GM21717 (cell line): ENCODE results near the gene MGRN1.

Source experiments
- ATAC-seq: cut with Tn5 transposase; IDR thresholded peaks from one replicate; pipeline ENCODE4 v1.9.1; 2021; ENCODE audit warnings: mild to moderate bottlenecking, moderate library complexity; ENCODE audit not compliant: unreplicated experiment

The MGRN1 gene

DNA sequence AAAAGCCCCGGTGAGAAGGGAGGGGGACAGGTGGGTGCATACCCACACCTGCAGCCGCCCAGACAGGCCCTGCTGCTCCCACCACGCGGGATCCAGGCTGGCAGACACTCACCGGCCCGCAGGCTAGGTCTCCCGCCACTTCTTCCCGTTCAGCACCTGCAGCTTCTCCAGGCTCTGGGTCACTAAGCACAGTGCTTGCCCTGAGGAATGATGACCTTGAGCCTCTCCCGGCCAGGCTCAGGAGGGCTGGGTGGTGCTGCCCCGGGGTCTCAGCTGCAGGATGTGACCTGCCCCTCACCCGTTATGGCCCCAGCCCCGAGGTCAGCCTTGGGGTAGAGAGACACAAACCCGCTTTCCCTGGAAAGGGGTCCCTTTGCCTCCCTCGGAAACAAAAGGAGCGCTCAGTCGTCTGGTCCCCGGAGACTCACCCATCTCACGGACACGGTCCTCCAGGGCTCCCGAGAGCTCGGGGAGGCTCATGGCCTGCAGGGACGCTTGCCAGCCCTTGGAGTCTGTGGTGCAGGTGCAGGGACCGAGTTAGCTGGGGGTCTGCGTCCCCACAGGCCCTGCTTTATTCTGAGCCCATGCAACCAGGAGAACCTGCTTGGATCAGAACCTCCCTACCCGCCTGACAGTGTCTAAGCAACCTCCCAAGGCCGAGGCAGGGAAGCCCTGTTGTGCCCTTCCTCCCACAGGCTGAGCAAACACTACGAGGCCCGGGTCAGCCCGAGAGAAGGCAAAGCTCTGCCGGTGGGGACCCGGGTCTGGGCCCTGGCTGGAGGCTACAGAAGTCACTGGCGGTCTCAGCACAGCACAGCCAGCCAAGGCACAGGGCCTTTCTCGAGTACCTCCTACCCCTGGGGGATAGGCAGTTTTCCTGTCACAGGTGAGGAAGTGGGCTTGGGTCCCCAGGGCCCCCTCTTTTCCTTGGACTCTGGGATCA is 72.5 kb downstream of the MGRN1 start:
- no peak for ATAC-seq

DNA sequence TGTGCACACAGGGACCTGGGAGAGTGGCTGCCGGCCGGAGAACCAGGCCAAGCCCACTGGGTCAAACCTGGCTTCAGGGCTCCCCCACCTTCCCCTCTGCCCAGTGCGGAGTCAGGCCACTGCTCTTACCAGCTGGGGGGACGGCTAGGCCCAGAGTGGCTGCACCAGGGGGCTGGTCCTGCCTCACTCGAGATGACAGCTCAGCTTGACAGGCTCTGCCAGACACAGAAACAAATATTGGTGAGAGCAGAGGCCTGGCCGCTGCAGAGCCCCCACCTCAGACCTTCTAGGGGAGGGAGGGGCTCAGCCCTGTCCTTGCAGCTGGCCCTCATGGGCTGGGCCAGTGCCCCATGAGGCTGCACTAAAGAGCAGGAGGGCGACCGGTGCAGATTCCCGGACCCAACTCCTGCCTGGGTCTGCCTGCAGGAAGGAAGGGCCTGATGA is 73.2 kb downstream of the MGRN1 start:
- no peak for ATAC-seq

GRCh38 chr16:4698321-4699045 is 73.9 kb downstream of the MGRN1 start:
- no peak for ATAC-seq

GRCh38 chr16:4699046-4699556 is 74.5 kb downstream of the MGRN1 start:
- no peak for ATAC-seq

GRCh38 chr16:4700380-4700996 is 75.9 kb downstream of the MGRN1 start:
- ATAC-seq = no peak

- ATAC-seq = no peak
Observed at GRCh38 chr16:4700997-4701743, 76.5 kb downstream of the MGRN1 start.

- ATAC-seq = no peak
Observed at GRCh38 chr16:4701791-4702465, 77.3 kb downstream of the MGRN1 start.

DNA sequence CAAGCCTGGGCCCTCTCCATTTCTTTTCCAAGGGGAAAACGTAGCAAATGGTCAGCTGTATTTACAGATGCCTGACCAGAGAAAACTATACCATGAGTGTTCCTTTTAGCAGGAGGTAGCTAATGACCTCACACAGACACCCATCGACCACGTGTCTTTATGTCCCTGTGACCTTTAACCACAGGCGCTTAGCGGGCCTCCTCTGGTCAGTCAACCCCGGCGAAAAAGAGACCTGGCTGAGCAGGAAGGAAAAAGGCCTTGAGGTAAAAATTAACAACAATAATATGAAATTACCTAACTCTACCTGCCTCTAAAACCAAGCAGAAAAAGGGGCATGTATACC is 77.8 kb downstream of the MGRN1 start:
- ATAC-seq = no peak

DNA sequence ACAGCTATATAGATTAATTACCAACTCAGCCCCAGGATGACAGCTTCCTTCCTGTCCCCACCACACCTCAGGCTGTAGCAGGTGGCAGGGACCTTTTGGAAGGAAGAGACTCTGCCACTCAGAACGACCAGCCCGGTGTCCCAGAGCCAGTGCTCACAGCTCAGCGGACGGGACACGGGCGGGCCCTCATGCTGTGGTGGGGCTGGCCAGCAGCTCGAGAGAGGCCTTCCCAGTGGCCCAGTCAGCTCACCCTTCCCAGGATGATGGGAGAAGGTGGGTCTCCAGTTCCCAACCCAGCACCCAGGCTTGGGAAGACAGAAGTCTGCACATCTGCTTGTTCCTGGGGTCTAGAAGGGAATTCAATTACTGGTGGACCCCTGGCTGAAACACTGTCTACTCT is 79.3 kb downstream of the MGRN1 start:
- ATAC-seq = no peak

GRCh38 chr16:4704491-4704890 is 79.9 kb downstream of the MGRN1 start:
- ATAC-seq = no peak

DNA sequence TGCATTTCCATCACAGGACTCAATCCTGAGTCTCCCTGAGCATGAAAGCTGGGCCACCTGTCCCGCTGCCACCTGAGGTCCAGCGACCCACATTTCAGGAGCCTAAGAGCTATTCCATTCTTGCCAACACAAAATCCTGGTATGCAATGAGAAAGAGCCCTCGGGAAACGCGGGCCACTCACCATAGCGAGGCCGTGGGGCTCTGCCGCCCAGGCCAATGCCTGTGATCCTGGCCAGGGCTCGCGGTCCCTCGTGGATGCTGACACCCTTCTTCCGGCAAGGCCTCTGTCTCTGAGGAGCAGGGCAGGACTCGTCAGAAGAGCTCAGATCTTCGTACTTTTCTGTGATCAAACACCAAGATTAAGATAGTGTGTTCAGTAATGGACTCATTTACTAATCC is 80.3 kb downstream of the MGRN1 start:
- no peak for ATAC-seq

- no peak for ATAC-seq
Observed at GRCh38 chr16:4706871-4707270, 82.2 kb downstream of the MGRN1 start.

DNA sequence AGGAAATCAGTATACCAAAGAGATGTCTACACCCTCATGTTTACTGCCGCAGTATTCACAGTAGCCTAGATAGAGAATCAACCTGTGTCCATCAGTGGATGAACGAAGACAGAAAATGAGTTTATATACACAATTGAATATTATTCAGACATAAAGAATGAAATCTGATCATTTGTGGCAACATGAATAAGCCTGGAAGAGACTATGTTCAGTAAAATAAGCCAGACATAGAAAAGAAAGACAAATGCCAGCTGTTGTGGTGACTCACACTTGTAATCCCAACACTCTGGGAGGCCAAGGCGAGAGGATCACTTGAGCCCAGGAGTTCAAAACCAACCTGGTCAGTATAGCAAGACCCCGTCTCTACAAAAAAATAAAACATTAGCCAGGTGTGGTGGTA is 84.9 kb downstream of the MGRN1 start:
- no peak for ATAC-seq

GRCh38 chr16:4713663-4714501 is 89.3 kb downstream of the MGRN1 start:
- ATAC-seq = no peak

GRCh38 chr16:4714996-4715395 is 90.4 kb downstream of the MGRN1 start:
- no peak for ATAC-seq

DNA sequence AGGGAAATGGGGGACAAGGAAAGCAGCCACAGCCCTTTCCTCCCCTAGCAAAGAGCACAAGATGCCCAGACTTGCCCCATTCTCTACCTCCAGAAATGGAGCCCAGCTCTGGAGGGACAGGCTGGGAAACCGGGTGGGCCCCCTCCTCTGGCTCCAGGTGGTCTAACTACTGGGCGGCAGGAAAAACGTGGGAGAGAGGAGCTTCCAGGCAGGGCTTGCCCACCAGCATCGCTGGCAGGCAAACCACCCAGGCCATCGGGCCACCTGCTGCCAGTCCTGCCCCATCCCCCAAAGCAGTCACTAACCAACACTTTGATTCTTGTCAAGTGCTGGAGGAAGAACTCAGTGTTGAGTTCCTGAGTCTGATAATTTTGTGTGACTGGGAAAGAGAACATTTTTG is 93.8 kb downstream of the MGRN1 start:
- no peak for ATAC-seq

GRCh38 chr16:4723071-4723767 is 98.6 kb downstream of the MGRN1 start:
- no peak for ATAC-seq

DNA sequence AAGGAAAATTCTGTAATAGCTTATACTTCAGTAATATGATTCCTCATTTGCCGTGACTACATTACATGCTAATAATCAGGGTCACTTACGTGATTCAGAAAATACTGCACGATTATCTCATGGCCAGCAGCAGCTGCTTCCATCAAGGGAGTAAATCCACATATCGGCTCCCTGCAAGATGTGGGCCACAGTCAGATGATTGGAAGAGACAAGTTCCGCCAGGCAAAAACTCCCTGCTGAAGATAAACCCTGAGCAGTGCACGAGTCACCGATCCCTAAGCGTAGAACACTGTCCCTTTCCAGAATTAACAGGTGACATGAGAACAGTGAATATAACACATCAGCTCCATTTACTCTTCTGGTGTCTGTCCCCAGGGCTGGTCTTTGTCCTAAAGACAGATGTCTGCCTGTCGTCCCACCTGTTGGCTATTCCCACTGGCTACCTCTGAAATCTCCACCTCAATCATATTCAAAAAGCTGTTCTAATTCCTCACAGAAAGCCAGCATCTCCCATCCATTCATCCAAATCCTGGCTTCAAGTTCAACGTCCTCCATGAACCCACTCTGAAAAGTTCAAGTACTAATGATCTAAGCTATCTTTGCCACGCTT is 100.1 kb downstream of the MGRN1 start:
- ATAC-seq = no peak
